GM12864 (cell line): ENCODE measurements around the gene SELENOW.

Source experiments
- DNase-seq: peaks from one replicate; pipeline ENCODE4 v3.0.0-alpha.2; 2011; ENCODE audit warnings: low read depth
- H3K4me3 ChIP-seq: 2 replicates; pipeline ENCODE4 v1.5.1; 2011; ENCODE audit warnings: mild to moderate bottlenecking, low read depth, low read length, control low read depth
- TF ChIP-seq, protein P1 (sequence below): IDR thresholded peaks from 2 replicates; pipeline ENCODE4 v1.5.1; 2011; ENCODE audit warnings: low read depth, mild to moderate bottlenecking, moderate library complexity, low read length, control low read depth, inconsistent platforms; ENCODE audit errors: missing control alignments

SELENOW gene

DNA sequence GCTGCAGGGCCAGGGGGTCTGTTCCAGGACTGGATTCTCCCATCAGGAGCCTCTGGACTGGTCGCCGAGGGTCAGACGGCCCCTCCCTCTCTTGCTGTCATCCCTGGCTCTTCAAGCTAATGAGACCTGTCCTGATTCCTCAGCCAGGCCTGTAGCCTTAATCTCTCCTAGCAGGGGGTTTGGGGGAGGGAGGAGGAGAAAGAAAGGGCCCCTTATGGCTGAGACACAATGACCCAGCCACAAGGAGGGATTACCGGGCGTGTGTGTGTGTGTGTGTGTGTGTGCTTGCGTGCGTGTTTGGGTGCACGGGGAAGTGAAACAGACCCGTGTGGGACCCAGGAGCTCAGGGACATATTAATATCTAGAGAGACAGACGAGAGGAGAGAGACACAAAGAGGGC is 41.4 kb downstream of the SELENOW start:
- DNase-seq, result no peak
- no peak overlapping the region for H3K4me3 ChIP-seq
- TF ChIP-seq, protein P1, sequence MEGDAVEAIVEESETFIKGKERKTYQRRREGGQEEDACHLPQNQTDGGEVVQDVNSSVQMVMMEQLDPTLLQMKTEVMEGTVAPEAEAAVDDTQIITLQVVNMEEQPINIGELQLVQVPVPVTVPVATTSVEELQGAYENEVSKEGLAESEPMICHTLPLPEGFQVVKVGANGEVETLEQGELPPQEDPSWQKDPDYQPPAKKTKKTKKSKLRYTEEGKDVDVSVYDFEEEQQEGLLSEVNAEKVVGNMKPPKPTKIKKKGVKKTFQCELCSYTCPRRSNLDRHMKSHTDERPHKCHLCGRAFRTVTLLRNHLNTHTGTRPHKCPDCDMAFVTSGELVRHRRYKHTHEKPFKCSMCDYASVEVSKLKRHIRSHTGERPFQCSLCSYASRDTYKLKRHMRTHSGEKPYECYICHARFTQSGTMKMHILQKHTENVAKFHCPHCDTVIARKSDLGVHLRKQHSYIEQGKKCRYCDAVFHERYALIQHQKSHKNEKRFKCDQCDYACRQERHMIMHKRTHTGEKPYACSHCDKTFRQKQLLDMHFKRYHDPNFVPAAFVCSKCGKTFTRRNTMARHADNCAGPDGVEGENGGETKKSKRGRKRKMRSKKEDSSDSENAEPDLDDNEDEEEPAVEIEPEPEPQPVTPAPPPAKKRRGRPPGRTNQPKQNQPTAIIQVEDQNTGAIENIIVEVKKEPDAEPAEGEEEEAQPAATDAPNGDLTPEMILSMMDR, result no peak

- TF ChIP-seq, protein P1, result no peak
- no peak for DNase-seq
- no peak overlapping the region for H3K4me3 ChIP-seq
These were observed 41.9 kb downstream of the SELENOW start for GRCh38 chr19:47820410-47820809.

GRCh38 chr19:47821460-47822020 is 43.0 kb downstream of the SELENOW start, which contains the start of gene CRX:
Gene CRX (plus strand): TSS chr19:47821937. CDS start chr19:47834444, 12,507 bp downstream.
- no peak within 1 kb of the TSS for H3K4me3 ChIP-seq
- TF ChIP-seq, protein P1, result no peak
- DNase-seq, result no peak

DNA sequence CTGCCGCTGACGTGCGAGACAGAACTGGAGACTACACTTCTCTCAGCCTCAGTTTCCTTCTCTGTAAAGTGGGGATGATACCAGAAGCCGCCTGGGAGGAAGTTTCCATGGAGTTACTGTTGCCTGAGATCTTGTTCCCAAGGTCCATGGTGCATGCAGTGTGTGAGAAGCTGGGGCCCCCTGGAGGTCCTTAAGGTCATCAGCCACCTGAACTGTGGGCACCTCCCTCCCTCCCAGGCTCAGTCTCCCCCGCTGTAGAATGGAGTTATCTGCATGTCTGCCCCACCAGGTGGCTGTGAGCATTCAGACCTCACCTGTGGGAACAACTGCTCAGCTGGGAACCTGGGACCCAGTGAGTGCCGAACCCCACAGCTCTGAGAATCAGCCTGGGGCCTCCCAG is 45.9 kb downstream of the SELENOW start:
- no peak for DNase-seq
- TF ChIP-seq, protein P1, result no peak
- H3K4me3 ChIP-seq, result no peak overlapping the region

- TF ChIP-seq, protein P1, result no peak
- H3K4me3 ChIP-seq, result no peak overlapping the region
- DNase-seq, result no peak
These were observed 48.3 kb downstream of the SELENOW start for GRCh38 chr19:47826800-47827199.

GRCh38 chr19:47832723-47833122 is 54.2 kb downstream of the SELENOW start:
- TF ChIP-seq, protein P1, result no peak
- no peak for DNase-seq
- H3K4me3 ChIP-seq, result no peak overlapping the region
